HG03103 (cell line): ENCODE data around the gene TEX28.
"Not testable (repeated sequence)": the region's sequence is repeated elsewhere in the genome, so short reads cannot be mapped to it uniquely, and the experiment has no call there.

Experiments used
- ATAC-seq: cut with Tn5 transposase; IDR thresholded peaks from one replicate; pipeline ENCODE4 v1.9.1; 2021; ENCODE audit warnings: low read depth; ENCODE audit not compliant: unreplicated experiment

The TEX28 gene

DNA sequence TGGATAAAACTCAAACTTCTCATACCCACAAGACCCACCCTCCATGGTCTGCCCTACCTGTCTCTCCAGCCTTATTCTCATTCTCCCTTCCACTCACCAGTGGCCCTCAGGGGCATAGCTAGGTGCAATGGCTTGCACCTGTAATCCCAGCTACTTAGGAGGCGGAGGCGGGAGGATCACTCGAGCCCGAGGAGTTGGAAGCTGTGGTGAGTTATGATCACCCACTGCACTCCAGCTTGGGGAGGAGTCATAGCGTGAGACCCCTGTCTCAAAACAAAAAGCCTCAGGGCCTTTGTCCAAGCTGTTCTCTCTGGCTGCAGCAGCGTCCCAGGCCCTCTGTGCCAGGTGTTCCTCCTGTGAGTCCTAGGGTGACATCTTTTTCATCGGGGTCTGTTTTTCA, 17.2 kb upstream of the TEX28 start:
- ATAC-seq, result no peak

DNA sequence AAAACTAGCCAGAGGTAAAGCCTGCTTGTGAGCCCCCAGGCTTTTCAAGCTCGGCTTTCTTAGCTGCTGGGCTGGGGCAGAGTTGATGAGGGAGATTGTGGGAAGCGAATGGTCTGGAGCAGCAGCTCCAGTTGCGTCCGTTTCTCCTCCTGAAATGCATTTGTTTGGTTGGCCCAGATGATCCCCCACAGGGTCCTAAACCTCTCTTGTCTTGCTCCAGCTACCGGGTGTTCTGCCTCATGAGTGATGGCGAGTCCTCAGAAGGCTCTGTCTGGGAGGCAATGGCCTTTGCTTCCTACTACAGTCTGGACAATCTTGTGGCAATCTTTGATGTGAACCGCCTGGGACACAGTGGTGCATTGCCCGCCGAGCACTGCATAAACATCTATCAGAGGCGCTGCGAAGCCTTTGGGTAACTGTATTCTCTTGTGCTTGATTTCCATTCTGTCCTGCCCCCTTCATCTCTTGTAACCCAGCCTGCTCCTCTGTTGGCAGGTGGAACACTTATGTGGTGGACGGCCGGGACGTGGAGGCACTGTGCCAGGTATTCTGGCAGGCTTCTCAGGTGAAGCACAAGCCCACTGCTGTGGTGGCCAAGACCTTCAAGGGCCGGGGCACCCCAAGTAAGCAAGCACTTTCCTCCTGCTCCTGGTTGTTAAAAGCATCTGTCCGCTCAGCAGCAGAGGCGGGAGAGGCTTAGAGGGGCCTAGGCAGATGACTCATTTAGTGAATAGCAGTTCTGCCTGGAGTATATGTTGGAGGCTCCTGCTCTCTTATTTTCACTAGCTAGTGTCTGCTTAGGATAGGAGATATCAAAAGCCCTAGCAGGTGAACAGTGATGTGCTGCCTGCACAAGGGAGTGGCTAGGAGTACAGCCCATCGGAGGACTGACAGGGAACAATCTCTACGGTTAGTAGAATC, 16.0 kb upstream of the TEX28 start:
- ATAC-seq, result no peak

DNA sequence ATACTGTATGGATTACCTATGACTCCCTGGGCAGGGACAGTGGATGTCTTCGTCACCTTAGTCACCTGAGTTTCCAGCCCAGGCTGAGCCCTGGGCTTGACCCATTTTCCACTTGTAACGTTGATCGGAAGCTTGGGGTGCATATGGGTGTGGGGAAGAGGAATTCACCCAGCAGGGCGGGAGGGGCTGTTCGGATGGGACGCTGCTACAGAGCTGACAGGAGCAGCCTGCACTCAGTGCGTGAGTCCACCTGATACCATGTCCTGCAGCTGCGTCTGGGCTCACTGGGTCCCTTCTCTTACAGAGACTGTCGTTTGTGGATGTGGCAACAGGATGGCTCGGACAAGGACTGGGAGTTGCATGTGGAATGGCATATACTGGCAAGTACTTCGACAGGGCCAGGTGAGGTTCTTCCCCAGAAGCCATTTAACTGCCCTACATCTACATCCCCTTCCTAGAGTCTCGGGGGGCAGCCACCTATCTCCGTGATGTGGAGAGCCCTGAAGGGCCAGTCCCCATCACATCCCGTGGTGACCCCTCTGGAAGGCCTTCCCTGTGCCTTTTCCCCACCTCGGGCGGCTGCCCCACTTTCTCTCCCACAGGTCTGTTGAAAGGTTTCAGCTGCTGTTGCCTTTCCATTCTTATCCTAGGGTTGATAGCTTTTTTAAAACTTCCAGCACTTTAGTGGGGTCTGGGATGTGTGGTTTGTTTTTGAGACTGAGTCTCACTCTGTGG, 14.3 kb upstream of the TEX28 start:
- ATAC-seq, result no peak

DNA sequence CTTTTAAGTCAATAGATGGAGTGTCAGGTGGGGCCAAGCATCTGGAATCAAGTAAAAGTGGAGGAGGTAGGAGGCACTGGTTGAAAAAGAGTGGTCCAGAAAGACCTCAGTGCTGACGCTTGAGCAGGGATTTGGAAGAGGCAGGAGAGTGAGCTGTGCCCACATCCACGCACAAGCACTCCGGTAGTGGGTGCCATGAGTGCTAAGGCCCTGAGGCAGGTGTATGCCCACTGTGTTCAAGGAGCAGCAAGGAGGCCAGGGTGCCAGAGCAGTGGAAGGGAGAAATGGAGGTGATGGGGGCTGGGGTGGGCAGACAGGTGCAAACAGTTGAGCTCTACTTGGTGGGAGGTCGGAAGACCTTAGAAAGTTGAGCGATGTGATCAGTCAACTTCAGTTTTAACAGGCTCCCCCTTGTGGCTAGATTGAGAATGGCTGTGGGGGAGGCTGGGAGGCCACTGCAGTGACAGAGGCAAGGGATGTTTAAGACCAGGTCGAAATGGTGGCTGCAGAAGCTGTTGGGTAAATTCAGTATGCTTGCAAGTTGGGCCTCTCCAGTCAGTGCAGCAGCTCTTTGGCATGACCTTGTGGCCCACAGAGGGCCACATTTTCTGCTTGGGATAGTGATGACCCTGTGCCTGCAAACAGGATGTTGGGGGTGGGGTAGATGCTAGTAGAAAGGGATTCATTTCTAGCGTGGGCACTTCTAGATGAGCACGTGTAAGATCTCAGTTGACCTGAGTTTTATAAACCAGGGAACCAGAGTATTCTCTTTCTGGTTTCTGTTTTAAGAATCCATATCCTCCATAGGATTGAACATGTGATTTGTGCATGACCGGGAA, 13.4 kb upstream of the TEX28 start:
- ATAC-seq, result no peak

DNA sequence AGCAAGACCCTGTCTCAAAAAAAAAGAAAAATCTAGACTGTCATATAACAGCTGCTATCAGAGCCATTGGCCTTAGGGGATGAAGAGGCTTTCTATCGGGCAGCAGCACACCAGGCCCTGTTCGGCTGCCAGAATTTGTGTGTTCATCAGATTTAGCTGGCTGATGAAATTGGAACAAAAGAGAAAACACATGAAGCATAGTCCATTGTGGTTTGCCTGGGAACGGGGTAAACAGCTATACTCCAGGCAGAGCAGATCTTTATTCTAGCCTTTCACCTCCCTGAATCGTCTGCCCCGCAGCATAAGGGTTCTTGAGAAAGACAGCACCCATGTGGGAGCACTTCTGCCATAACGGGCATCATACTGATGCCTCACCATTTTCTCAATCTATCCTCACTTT, 12.3 kb upstream of the TEX28 start:
- no peak for ATAC-seq

DNA sequence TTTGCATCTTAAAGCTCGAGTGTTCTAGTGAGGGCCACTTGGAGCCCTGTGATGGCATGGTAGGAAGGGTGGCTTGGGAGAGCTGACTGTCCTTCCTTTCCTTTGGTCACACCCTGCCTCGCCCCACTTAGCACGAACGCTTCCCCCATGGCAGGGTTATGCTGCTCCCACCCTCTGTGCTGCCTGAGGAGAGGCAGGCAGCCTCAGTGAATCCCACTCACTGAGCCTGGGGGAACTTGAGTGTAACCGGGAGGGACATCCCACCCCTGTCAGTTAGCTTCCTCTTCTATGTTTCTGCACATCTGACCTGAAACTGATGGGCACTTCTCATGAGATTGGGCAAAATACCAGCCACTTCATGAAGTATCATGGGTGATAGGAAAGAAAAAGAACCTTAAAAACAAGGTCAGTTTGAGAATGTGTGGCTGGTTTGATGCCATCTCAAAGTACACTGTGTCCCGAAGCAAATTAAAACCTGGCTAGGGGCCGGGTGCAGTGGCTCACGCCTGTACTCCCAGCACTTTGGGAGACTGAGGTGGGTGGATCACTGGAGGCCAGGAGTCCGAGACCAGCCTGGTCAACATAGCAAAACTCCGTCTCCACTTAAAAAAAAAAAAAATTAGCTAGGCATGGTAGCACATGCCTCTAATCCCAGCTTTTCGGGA, 10.7 kb upstream of the TEX28 start:
- no peak for ATAC-seq

DNA sequence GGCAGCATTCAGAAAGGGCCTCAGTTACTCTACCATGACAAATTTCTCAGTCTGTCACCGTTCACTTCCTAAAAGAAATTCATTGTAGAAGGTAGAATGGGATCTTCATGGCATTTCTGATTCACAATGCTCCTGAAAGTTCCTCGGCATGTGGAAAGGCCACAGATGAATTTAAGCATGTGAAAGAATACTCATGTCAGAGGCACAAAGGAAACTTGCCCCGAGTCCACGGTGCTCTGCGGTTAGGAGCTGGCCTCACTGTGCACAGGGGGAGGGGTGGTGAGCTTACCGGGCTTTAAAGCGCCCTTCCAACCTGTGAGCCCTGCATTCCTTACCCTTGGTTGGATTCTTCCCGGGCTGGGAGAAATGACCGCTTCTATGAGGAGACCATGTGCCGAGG, 9.9 kb upstream of the TEX28 start:
- no peak for ATAC-seq

DNA sequence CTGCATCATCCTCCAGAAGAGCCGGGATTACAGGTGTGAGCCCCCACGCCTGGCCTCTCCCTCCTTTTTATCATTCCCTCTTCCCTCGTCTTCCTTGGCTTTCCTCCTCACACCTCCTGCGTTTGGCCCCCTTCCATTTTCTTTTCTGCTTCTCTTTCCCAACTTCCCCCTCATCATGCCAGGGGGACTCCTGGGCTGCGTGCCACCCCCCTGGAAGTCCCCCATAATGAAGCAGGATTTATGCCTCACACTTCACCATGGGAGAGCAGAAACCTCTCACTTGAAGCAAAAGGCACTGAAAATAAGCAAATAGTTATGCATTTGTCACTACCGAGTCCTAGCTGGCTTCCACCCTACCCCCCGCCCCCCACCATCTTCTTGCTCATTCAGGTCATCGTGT, 8.6 kb upstream of the TEX28 start:
- ATAC-seq, result no peak

DNA sequence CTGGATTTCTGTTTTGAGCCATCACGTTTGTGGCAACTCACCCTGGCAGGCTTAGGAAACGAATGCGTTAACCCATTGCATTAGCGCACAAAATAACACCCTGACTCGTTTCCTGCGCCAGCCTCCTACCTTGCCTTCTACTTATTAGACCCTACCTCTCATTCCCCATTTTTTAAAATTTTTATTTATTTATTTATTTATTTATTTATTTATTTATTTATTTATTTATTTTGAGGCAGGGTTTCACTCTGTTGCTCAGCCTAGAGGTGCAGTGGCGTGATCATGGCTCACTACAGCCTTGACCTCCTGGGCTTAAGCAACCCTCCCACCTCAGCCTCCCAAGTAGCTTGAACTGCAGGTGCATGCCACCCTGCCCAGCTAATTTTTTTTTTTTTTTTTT, 8.1 kb upstream of the TEX28 start:
- not testable (repeated sequence) for ATAC-seq

DNA sequence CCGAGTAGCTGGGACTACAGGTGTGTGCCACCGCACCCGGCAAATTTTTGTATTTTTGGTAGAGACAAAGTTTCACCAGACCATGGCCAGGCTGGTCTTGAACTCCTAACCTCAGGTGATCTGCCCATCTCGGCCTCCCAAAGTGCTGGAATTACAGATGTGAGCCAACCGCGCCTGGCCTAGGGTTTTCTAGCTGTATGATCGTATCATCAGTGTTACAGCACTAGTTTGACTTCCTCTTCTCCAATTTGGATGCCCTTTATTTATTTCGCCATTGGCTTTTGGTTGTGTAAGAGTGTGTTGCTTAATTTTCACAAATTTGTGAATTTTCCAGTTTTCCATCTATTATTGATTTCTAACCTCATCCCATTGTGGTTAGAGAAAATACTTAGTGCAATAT, 5.9 kb upstream of the TEX28 start:
- ATAC-seq, result no peak

DNA sequence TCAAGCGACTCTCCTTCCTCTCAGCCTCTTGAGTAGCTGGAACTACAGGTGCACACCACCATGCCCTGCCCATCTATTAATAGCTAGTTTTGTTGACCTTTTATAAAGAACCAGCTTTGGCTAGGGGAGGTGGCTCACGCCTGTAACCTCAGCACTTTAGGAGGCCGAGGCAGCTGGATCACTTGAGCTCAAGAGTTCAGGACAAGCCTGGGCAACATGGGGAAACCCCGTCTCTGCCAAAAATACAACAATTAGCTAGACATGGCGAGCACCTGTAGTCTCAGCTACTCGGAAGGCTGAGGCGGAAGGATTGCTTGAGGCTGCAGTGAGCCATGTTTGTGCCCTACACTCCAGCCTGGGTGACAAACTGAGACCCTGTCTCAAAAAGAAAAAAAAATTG, 3.4 kb upstream of the TEX28 start:
- no peak for ATAC-seq

DNA sequence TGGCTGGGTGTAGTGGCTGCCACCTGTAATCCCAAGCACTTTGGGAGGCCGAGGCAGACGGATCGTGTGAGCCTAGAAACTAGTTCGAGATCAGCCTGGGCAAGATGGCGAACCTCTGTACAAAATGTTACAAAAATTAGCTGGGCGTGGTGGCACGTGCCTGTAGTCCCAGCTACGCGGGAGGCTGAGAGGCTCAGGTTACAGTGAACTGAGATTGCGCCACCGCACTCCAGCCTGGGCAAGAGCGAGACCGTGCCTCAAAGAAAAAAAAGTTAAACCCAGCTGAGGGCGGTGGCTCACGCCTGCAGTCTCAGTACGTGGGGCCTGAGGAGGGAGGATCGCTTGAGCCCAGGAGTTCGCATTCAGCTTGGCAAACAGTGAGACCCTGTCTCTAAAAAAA, 1.8 kb upstream of the TEX28 start:
- ATAC-seq, result no peak

DNA sequence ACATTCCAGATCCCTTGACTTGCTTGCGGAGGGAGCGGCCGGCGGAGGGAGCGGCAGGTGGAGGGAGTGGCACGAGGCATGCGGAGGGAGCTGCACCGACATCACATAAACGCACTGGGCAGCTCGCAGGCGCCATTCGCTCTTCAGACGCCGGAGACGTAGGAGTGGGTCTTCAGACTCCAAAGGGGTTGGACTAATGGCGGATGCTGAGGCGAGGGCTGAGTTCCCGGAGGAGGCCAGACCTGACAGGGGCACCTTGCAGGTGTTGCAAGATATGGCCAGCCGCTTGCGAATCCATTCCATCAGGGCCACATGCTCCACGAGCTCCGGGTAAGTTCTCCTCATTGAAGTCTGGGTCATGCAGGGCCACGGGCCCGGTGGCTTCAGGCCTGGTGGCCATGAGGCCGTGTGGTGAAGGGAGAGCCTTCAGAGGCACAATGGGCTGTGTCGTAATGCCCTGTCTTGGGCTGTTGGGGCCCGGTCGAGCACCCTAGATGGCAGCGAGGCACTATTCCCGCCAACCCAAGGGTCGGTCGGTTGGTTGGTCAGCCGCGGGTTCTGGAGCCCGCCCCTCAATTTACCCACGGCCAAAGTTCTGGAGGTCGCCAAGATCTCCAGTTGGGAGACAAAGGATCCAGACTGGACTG, 863 bp upstream of the TEX28 start, which contains the start of gene TKTL1:
TSS of gene TKTL1 (plus strand) at position 132 of the 647 bp plus-strand sequence. CDS start at position 197, 65 bp downstream.
- no peak for ATAC-seq

DNA sequence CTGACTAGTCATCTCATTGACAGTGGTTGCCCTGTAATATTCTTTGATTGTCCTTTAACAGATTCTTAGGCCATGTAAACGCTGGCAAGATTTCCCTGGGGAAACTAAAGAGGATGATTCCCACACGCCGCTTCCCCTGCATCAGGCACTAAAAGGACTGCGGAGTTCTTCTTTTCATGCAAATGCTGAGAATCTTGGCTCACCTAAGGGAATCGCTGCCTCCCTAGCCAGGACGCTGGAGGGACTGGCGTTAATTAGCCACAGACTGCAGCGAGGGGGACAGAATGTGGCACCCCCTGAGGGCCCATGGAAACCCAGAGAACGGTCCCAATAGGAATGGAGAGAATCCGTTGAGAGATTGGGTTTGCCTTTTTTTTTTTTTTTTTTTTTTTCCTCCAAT, 8.5 kb downstream of the TEX28 start:
- not testable (repeated sequence) for ATAC-seq

DNA sequence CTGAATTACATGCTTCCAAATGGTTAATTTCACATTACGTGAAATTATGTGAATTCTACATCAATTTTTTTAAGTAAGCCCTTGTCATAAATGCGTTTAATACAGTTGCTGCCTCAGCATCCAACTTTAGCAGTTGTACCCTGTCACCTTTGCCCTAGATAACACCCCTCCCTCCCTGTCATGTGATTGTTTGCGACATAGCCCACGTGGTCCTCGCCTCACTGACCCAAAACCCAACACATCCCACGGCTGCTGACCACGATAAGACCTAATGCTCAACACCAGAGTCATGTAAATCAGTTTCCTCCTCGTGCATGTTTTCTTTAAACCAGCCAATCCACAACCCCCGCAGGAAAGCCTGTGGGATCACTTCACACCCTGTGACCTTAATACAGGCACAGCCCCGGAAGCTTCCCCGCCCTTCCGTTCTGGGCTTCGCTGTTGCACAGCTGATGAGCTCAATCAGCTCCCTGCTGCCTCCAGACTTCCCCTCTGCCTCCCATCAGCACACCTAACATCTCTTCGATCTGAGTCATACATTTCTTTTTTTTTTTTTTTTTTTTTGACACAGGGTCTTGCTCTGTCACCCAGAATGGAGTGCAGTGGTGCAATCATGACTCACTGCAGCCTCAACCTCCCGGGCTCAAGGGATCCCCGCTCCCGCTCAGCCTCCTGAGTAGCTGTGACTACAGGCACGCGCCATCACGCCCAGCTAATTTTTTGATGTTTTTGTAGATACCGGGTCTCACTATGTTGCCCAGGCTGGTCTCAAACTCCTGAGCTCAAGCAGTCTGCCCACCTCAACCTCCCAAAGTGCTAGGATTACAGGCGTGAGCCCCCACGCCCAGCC, 10.2 kb downstream of the TEX28 start:
- peak; percentile 70 for ATAC-seq

DNA sequence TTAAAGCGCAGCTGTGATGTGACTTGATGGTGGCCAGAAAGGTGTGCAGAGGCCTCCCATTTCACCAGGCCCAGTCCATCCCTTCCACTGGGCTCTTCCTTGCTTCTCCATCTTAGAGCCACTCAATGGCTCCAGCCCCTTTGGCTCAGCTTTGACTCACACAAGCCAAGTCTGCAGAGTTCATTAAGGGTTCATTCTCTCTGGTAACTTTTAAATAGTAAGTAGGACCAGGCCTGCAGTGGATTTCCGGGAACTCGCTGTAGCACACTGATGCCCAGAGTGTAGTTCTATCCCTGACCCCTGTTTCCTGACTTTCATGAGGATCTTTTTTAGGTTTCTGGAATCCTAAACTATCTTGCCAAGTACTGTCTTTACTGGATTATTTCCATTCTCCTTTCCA, 25.7 kb downstream of the TEX28 start:
- not testable (repeated sequence) for ATAC-seq

DNA sequence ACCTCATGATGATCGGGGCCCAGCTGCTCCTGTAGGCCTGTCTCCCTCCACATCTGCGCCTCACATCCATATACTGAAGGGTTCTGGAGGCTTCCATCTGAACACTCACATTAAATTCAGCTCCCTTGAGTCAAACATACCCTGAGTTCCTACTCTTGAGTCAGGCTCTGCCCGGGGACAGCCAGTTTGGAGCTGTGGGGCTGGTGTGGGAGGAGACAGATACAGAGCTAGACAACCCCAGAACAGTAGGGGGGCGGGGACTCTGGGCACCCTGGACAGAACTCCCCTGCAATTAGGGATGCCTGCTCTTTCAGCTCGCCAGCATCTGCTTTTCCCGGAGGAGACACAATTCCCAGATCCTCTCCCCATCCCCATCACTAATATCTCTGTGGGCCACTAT, 31.9 kb downstream of the TEX28 start:
- not testable (repeated sequence) for ATAC-seq

DNA sequence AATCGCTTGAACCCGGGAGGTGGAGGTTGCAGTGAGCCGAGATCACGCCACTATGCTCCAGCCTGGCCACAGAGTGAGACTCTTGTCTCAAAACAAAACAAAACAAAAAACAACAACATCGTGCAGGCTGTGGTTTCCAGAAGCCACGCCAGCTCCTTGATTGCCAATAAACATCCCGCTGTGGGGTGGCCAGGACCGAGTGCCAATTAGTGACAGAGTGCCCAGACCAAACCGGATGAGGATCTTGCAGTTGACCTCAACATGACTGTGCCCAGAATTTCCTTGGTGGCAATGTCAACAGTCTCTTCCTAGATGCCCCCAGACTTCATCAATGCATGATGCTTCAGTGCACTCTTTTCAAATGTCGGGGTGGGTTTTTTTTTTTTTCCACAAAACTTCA, 36.2 kb downstream of the TEX28 start:
- not testable (repeated sequence) for ATAC-seq

DNA sequence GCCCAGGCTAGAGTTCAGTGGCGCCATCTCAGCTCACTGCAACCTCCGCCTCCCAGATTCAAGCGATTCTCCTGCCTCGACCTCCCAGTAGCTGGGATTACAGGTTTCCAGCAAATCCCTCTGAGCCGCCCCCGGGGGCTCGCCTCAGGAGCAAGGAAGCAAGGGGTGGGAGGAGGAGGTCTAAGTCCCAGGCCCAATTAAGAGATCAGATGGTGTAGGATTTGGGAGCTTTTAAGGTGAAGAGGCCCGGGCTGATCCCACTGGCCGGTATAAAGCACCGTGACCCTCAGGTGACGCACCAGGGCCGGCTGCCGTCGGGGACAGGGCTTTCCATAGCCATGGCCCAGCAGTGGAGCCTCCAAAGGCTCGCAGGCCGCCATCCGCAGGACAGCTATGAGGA, 37.6 kb downstream of the TEX28 start, which contains the start of gene OPN1MW3:
TSS of gene OPN1MW3 (plus strand) at position 301 of the 400 bp plus-strand sequence. CDS start at position 339, 38 bp downstream.
- ATAC-seq, result not testable (repeated sequence)
